ENCODE results near the gene GINS3.
"Not testable (repeated sequence)": the region's sequence is repeated elsewhere in the genome, so short reads cannot be mapped to it uniquely, and the experiment has no call there.

The GINS3 gene

DNA sequence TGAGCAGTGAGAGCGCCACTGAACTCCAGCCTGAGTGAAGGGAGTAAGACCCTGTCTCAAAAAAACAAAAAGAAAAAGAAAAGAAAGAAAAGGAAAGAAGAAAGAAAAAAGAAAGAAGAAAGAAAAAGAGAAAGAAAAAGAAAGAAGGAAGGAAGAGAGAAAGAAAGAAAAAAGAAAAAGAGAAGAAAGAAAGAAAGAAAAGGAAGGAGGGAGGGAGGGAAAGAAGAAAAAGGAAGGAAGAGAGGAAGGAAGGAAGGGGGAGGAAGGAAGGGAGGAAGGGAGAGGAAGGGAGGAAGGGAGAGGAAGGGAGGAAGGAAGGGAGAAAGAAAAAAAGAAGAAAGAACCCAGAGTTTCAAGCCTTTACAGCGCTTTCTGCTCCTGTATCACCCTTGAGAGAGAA, 19.1 kb downstream of the GINS3 start:
- Histone ChIP-seq H3K27me3 (ENCODE audit: low read depth, low read length) (no peaks in the 10 kb centered on the region), H3K36me3 (replicated peaks; ENCODE audit: low read depth, low read length) (no peaks in the 10 kb centered on the region), H3K27ac (ENCODE audit: low read length) (no peak overlapping the region), H2AFZ (ENCODE audit: low read depth, low read length) (no peak overlapping the region), H4K20me1 (ENCODE audit: insufficient read depth, low read length) (no peaks in the 10 kb centered on the region), H3K4me3 (ENCODE audit: low read length) (no peak overlapping the region), H3K9me3 (ENCODE audit: insufficient read depth, low read length) (no peaks in the 10 kb centered on the region), H3K4me2 (ENCODE audit: low read length) (no peak overlapping the region), H3K9ac (ENCODE audit: low read length) (no peak overlapping the region), H3K79me2 (ENCODE audit: low read length) (no peaks in the 10 kb centered on the region), H3K4me1 (ENCODE audit: low read length) (no peaks in the 10 kb centered on the region)
- TF ChIP-seq, protein P1, sequence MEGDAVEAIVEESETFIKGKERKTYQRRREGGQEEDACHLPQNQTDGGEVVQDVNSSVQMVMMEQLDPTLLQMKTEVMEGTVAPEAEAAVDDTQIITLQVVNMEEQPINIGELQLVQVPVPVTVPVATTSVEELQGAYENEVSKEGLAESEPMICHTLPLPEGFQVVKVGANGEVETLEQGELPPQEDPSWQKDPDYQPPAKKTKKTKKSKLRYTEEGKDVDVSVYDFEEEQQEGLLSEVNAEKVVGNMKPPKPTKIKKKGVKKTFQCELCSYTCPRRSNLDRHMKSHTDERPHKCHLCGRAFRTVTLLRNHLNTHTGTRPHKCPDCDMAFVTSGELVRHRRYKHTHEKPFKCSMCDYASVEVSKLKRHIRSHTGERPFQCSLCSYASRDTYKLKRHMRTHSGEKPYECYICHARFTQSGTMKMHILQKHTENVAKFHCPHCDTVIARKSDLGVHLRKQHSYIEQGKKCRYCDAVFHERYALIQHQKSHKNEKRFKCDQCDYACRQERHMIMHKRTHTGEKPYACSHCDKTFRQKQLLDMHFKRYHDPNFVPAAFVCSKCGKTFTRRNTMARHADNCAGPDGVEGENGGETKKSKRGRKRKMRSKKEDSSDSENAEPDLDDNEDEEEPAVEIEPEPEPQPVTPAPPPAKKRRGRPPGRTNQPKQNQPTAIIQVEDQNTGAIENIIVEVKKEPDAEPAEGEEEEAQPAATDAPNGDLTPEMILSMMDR (IDR thresholded peaks at IDR 0.05; ENCODE audit: low read depth, low read length), result no peak
- TF ChIP-seq EZH2phosphoT487 (IDR thresholded peaks at IDR 0.05; ENCODE audit: low read depth), result no peak

DNA sequence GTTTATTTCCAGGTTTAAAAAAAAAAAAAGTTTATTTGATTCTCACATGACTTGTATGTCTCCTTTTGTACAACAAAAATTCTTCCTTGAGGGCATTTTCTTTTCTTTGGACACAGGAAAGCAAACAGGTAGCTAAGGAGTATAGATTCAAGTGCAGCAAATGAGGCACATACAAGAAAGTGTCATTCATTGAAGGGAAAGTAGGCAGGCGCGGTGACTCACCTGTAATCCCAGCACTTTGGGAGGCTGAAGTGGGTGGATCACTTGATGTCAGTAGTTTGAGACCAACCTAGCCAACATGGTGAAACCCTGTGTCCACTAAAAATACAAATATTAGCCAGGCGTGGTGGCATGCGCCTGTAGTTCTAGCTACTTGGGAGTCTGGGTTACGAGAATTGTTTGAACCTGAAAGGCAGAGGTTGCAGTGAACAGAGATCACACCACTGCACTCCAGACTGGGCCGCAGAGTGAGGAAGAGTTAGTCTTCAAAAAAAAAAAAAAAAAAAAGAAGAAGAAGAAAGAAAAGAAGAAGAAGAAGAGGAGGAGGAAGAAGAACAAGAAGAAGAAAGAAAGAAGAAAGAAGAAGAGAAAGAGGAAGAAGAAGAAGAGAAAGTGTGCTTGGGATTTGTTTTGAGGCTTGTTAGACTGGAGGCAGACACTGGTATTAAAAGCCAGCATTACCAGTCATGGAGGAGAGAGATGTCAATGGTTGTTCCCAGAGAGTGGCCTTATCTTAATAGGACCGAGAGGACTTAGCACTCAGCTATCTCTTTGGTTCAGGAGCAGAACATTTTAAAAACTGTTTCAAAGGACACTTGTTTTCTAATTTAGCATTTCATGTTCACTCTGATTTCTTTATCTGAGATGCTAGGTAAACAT, 19.7 kb downstream of the GINS3 start:
- no peak overlapping the region for H3K4me2 ChIP-seq (ENCODE audit: low read length)
- H3K36me3 ChIP-seq (replicated peaks; ENCODE audit: low read depth, low read length), result no peaks in the 10 kb centered on the region
- H3K9ac ChIP-seq (ENCODE audit: low read length), result no peak overlapping the region
- H3K27ac ChIP-seq (ENCODE audit: low read length), result no peak overlapping the region
- no peak for TF ChIP-seq EZH2phosphoT487 (IDR thresholded peaks at IDR 0.05; ENCODE audit: low read depth)
- TF ChIP-seq, protein P1 (IDR thresholded peaks at IDR 0.05; ENCODE audit: low read depth, low read length), result no peak
- no peaks in the 10 kb centered on the region for H4K20me1 ChIP-seq (ENCODE audit: insufficient read depth, low read length)
- no peaks in the 10 kb centered on the region for H3K79me2 ChIP-seq (ENCODE audit: low read length)
- no peaks in the 10 kb centered on the region for H3K27me3 ChIP-seq (ENCODE audit: low read depth, low read length)
- H3K4me3 ChIP-seq (ENCODE audit: low read length), result no peak overlapping the region
- no peaks in the 10 kb centered on the region for H3K9me3 ChIP-seq (ENCODE audit: insufficient read depth, low read length)
- no peaks in the 10 kb centered on the region for H3K4me1 ChIP-seq (ENCODE audit: low read length)
- H2AFZ ChIP-seq (ENCODE audit: low read depth, low read length), result no peak overlapping the region

DNA sequence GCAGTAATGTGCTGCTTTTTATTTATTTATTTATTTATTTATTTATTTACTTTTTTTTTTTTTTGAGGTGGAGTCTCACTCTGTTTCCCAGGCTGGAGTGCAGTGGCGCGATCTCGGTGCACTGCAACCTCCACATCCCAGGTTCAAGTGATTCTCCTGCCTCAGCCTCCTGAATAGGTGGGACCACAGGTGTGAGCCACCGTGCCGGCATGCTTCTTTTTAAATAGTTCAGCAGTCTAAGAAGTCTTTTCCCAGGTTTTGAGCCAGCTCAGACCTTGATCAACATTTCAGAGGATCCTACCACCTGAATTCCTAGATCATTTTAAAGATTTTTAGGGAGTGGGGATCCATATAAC, 20.3 kb downstream of the GINS3 start:
- not testable (repeated sequence) for H3K27ac ChIP-seq (ENCODE audit: low read length); H3K4me2 ChIP-seq (ENCODE audit: low read length); H2AFZ ChIP-seq (ENCODE audit: low read depth, low read length)

DNA sequence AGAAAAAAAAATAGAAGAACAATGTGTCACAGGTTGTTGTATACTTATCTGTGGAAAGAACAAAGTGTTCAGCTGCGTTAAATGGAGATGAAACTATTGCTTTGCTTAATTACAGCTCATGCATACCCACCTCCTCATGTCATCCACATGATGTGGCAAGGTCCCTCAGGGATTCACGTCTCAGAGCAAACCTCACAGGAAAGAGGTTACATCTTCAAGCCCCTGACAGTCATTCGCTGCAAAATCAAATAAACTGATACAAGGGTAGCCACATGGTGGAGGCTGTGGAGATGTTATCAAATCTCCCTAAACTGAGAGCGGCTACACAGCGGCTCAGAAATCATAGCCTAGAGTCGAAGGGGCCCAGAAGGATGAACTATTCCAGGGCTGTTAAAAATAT, 21.1 kb downstream of the GINS3 start:
- Histone ChIP-seq H3K36me3 (replicated peaks; ENCODE audit: low read depth, low read length) (no peaks in the 10 kb centered on the region), H3K4me3 (ENCODE audit: low read length) (no peak overlapping the region), H3K79me2 (ENCODE audit: low read length) (no peaks in the 10 kb centered on the region), H4K20me1 (ENCODE audit: insufficient read depth, low read length) (no peaks in the 10 kb centered on the region), H3K27ac (ENCODE audit: low read length) (no peak overlapping the region), H2AFZ (ENCODE audit: low read depth, low read length) (no peak overlapping the region), H3K9ac (ENCODE audit: low read length) (no peak overlapping the region), H3K4me1 (ENCODE audit: low read length) (no peaks in the 10 kb centered on the region; the same call in 1 of the 2 replicates), H3K27me3 (ENCODE audit: low read depth, low read length) (no peaks in the 10 kb centered on the region), H3K4me2 (ENCODE audit: low read length) (no peak overlapping the region), H3K9me3 (ENCODE audit: insufficient read depth, low read length) (no peaks in the 10 kb centered on the region)
- TF ChIP-seq EZH2phosphoT487 (IDR thresholded peaks at IDR 0.05; ENCODE audit: low read depth), result no peak
- TF ChIP-seq, protein P1 (IDR thresholded peaks at IDR 0.05; ENCODE audit: low read depth, low read length), result no peak

More for the DNA sequence above, 20.3 kb downstream of the GINS3 start:
- not testable (repeated sequence) for H3K4me1 ChIP-seq (ENCODE audit: low read length); H3K36me3 ChIP-seq (replicated peaks; ENCODE audit: low read depth, low read length); H3K9me3 ChIP-seq (ENCODE audit: insufficient read depth, low read length); H3K9ac ChIP-seq (ENCODE audit: low read length); H3K27me3 ChIP-seq (ENCODE audit: low read depth, low read length); H3K79me2 ChIP-seq (ENCODE audit: low read length); H4K20me1 ChIP-seq (ENCODE audit: insufficient read depth, low read length); H3K4me3 ChIP-seq (ENCODE audit: low read length)

Measured in OCI-LY3 (cell line).